GM13977 (cell line): Measurements from ENCODE around the gene RTP4.
A peak's percentile ranks its signal among the peaks of the same experiment; 100 is the strongest.

Experiments used
- DNase-seq: peaks from one replicate; pipeline ENCODE4 v3.0.0; 2012; ENCODE audit warnings: low spot score
- CTCF ChIP-seq: IDR thresholded peaks from 2 replicates; pipeline ENCODE4 v1.5.1; 2012; ENCODE audit warnings: mild to moderate bottlenecking, control low read depth; ENCODE audit not compliant: insufficient read depth; ENCODE audit errors: extremely low read depth, missing control alignments
- in situ Hi-C: fragments of 300-500 bp; cut with MboI; formaldehyde crosslinking; loops from one replicate; pipeline ENCODE4 v1.12.0; 2022; ENCODE audit warnings: low sequenced_read_pairs, low pct_unique_long_range_greater_than_20kb, mixed read lengths, inconsistent platforms; ENCODE audit not compliant: unreplicated experiment

RTP4 gene

GRCh38 chr3:187368251-187369088, at the start of gene RTP4:
Gene RTP4 (plus strand): TSS chr3:187368385. CDS start chr3:187368442, 57 bp downstream.
- in situ Hi-C loops, result no loop called here
- no peak for TF ChIP-seq CTCF
- DNase-seq, result peak; percentile 70

- peak; percentile 39 for DNase-seq
- TF ChIP-seq CTCF, result peak; percentile 76
- in situ Hi-C loops, result loop anchor here (5.0 kb wide), 1 partner anchor 363 kb away; no protein-coding TSS in a partner anchor
These were observed 49.2 kb upstream of the RTP4 start for GRCh38 chr3:187318819-187319616.

- DNase-seq, result peak; percentile 47
- in situ Hi-C loops, result loop anchor here (5.0 kb wide), 1 partner anchor 362 kb away; no protein-coding TSS in a partner anchor
- peak; percentile 83 for TF ChIP-seq CTCF
These were observed 48.4 kb upstream of the RTP4 start for GRCh38 chr3:187319699-187320302.

GRCh38 chr3:187321766-187322165, 46.4 kb upstream of the RTP4 start:
- in situ Hi-C loops, result no loop called here
- DNase-seq, result no peak

GRCh38 chr3:187322291-187322690, 45.9 kb upstream of the RTP4 start:
- in situ Hi-C loops, result no loop called here
- DNase-seq, result no peak
- TF ChIP-seq CTCF, result no peak

More at GRCh38 chr3:187321766-187322165, 46.4 kb upstream of the RTP4 start:
- TF ChIP-seq CTCF, result no peak

GRCh38 chr3:187323091-187323490, 45.1 kb upstream of the RTP4 start:
- no peak for DNase-seq
- no peak for TF ChIP-seq CTCF
- in situ Hi-C loops, result no loop called here
